Measurements from ENCODE around the gene SCN1B.

GRCh38 chr19:35037716-35038622, 7.7 kb downstream of the SCN1B start:
- TF ChIP-seq, protein P1, sequence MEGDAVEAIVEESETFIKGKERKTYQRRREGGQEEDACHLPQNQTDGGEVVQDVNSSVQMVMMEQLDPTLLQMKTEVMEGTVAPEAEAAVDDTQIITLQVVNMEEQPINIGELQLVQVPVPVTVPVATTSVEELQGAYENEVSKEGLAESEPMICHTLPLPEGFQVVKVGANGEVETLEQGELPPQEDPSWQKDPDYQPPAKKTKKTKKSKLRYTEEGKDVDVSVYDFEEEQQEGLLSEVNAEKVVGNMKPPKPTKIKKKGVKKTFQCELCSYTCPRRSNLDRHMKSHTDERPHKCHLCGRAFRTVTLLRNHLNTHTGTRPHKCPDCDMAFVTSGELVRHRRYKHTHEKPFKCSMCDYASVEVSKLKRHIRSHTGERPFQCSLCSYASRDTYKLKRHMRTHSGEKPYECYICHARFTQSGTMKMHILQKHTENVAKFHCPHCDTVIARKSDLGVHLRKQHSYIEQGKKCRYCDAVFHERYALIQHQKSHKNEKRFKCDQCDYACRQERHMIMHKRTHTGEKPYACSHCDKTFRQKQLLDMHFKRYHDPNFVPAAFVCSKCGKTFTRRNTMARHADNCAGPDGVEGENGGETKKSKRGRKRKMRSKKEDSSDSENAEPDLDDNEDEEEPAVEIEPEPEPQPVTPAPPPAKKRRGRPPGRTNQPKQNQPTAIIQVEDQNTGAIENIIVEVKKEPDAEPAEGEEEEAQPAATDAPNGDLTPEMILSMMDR (IDR thresholded peaks at IDR 0.05; ENCODE audit: low read length), result no peak
- no peak for TF ChIP-seq EZH2phosphoT487 (IDR thresholded peaks at IDR 0.05; ENCODE audit: low read length)
